Midbrain (tissue), 1 donor: ENCODE results near the gene ZKSCAN4.

ENCODE experiments used
- DNase-seq: peaks from one replicate; lab custom pipeline; 2025; lab: John Stamatoyannopoulos, UW

ZKSCAN4 gene

DNA sequence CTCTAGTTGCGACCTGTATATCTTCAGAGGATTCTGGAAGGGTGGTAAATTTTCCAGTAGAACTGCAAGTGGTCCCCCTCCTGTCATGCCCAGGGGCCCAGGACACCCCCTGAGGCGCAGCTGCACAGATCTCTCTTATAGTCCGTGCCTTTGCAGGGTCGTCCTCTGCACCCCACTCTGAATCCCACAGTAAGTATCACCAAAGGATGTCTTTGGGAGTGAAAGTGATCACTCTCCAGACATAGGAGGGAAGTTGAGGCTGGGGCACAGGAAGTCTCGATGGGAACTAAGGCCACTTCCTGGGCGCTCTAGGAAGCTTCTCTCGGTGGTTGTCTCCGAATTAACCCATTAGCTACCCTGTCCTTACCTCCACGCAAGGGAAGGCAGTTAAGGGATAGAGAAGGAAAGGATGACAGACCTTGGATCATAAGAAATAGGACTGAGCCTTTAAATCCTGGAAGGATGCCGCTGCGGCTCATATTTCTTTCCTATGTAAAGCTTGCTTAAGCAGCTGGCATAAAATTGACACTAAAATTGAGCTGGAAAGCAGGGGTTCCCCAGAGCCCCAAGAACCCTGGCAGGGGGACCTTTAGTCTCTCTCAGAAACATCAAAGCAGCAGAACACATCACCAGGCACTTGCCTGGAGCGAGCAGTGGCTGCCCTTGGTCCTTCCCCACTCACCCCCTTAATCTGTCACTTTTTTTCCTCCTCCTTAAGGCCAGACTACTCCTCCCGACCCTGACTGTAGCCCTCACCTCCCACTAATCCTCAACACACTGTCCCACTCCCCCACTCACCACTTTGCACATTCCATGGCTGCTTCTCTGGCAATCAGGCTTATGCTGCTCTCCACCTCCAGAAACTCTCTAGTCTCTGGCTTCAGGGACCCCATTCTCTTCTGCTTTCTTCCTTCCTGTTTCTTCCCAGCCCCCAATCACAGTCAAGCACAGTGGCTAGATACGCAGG is at the start of gene ZKSCAN4:
TSS of gene ZKSCAN4 (minus strand) at position 261 of the 967 bp plus-strand sequence. CDS start 289 bp downstream, outside the sequence.
- DNase-seq, result peak; percentile 86

DNA sequence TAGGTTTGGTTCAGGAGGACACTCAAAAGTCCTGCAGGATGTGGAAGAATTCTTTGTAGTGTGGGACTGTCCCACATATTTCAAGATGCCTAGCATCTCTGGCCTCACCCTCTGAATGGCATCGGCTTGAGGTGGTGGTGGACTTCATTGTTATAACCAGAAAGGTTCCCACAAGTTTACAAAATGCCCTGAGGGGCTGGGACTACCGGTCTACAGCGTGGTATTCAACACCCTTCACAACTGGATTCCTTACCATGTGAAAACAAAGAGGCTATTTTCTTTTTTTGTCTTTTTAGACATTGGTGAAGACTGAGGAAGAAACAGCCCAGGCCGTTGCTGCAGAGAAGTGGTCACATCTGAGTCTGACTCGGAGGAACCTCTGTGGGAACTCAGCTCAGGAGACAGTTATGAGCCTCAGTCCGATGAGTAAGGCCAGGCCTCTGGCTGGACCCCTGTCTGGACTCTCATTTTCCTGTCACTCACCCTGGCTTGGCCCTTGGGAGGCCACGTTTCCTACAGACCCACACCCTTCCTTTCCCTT is 44.5 kb upstream of the ZKSCAN4 start:
- DNase-seq, result no peak

DNA sequence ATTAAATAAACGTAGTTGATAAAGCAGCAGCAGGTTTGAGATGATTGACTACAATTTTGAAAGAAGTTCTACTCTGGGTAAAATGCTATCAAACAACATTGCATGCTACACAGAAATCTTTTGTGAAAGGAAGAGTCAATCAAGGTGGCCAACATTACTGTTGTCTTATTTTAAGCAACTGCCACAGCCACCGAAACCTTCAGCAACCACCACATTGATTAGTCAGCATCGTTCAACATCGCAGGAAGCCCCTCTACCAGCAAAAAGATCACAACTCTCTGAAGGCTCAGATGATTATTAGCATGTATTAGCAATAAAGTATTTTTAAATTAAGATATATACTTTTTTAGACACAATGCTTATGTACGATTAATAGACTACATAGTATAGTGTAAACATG is 43.3 kb upstream of the ZKSCAN4 start:
- DNase-seq, result no peak

DNA sequence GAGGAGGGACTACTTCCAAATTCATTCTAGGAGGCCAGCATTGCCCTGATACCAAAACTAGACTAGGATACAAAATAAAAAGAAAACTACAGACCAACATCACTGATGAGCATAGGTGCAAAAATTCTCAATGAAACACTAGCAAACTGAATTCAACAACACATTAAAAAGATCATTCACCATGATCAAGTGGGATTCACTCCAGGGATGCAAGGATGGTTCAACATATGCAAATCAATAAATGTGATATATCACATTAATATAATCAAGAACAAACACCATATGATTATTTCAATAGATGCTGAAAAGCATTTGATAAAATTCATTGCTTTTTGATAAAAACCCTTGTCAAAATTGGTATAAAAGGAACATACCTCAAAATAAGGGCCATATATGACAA is 39.5 kb upstream of the ZKSCAN4 start:
- DNase-seq, result no peak

DNA sequence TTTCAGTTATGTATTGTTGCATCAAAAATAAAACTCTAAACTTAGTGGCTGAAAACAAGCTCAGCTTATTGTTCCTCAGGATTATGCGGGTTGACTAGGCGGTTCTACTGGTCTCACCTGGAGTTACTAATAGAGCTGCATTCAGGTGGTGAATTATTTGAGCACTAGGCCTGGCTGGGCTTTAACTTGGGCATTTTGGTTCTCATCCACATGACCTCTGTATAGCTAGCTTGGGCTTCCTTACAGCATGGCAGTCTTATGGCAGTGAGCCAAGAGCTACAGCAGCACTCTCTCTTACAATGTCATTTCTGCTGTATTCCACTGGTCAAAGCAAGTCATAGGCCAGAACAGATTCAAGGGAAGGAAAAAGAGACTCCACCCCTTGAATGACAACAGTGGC is 30.9 kb upstream of the ZKSCAN4 start:
- no peak for DNase-seq

DNA sequence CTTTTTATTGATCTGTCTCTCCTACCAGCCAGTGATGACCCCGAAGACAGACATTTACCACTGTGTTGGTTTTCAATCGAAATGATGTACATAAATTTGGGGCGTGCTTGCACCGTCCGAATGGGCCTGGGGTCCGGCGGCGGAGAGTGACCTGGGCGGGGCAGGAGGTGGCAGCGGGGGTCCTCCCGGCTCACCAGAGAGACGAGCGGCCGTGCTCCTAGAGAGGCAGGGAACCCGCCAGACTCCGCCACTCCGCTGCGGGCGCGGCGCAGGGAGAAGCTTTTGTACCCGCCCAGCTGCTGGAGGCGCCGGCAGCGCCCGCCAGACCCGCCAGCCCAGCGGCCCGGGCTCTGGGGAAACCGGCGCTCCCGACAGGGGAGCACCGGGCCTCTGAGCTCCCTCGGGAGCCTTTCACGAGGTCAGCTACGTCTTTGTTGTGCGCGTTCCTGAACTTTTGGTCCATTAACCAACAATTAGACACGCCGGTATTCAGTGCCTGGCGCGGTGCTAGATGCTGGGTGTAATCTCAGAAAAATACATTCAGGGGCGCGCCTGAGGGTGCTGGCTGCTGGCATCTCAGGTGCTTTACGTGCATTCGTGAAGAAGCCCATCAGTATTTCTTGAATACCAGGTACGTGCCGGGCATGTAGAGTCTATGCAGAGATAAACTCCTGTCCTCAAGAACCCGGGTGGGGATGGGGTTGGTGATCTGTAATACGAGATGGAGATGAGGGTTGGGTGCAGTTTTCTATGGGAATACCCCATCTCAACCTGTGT is 29.4 kb upstream of the ZKSCAN4 start, which contains the start of gene PGBD1:
TSS of gene PGBD1 (plus strand) at position 285 of the 777 bp plus-strand sequence. CDS start 2,242 bp downstream, outside the sequence.
- DNase-seq, result peak; percentile 53

DNA sequence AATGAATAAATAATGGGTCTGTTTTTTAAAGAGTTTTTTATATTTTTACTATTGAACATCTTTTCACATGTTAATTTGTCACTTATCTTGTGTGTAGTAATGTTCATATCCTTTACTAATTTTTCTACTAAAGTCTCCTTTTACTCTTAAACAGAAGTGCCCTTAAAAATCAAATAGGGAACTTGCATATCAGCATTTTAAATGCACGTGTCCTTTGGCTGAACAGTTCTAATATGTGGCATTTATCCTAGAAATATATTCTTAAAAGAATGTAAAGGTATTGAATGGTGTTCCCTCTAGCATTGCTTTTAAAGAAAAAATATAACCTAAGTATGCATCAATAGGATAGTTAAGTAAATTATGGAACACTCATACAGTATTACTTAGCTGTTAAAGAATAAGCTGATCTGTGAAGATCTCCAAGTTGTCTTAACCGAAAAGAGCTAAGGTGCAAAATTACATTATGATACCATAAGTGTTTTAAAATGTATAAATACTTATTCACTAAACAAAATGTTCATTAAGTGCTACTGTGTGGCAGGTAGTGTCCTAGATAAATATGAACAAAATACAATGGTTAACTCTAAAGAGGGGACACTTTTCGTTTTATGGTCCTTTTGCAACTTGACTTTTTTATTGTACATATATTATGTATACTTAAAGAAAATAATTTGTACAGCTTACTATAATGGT is 28.7 kb upstream of the ZKSCAN4 start:
- no peak for DNase-seq

DNA sequence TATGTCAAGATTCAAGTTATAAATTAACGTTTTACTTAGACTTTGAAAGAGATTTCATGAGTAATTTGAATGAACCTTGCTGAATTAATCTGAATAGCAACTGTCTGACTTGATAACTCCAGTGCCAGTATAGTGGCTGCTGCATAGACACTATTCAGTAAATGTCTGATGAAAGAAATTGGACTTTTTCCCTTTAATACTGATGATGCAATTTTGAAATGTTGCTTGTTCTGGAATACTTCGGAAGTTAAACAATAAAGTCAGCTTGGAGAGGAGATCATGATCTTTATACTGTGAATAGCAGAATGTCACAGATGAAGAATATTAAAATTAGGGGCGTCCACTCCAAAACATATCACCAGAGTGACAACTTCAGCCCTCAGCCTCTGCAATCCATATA is 25.7 kb upstream of the ZKSCAN4 start:
- no peak for DNase-seq

DNA sequence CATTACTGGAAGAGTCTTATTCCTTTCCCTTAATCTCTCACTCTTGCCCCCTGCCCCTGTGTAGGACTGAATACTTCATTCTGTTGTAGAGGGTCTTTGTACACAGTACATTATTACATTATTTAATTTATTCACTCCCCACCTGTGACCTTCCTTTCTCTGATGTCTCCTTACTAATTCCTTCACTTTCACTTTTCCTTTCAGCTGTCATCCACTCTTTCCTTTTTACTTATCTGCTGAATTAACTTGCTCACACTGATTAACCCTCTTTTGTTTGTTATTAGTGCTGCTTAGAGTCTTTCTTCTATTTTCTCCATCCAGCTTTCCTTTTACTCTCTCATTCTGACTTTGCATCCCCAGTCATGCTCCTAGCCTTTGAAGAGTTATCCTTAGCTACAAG is 22.8 kb upstream of the ZKSCAN4 start:
- no peak for DNase-seq

DNA sequence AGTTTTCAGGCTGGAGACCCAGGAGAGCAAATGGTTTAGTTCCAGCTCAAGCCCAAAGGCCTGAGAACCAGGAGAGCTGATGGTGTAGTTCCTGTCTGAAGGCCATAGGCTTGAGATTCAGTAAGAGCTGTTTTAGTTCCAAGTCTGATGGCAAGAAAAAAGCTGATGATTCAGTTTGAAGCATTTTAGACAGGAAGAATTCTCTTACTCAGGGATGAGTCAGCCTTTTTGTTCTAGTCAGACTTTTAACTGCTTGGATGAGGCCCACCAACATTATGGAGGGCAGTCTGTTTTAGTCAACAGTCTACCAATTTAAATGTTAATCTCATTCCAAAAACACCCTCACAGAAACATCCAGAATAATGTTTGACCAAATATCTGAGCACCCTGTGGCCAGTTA is 17.4 kb upstream of the ZKSCAN4 start:
- DNase-seq, result no peak

DNA sequence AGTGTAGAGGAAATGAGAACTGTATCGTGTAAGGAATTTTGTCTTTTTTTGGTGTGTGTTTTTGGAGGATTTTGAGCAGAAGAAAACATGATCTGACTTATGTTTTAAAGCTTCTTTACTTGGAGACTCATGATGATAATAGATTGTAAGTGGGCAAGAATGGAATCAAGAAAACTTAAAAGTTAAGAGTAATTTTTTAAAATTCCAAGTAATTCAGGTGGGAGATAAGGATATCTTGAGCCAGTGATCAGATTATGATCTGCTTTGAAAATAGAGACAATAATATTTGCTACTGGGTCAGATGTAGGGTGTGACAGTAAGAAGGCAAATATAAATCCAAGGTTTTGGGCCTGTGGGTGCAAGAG is 15.6 kb upstream of the ZKSCAN4 start:
- no peak for DNase-seq

DNA sequence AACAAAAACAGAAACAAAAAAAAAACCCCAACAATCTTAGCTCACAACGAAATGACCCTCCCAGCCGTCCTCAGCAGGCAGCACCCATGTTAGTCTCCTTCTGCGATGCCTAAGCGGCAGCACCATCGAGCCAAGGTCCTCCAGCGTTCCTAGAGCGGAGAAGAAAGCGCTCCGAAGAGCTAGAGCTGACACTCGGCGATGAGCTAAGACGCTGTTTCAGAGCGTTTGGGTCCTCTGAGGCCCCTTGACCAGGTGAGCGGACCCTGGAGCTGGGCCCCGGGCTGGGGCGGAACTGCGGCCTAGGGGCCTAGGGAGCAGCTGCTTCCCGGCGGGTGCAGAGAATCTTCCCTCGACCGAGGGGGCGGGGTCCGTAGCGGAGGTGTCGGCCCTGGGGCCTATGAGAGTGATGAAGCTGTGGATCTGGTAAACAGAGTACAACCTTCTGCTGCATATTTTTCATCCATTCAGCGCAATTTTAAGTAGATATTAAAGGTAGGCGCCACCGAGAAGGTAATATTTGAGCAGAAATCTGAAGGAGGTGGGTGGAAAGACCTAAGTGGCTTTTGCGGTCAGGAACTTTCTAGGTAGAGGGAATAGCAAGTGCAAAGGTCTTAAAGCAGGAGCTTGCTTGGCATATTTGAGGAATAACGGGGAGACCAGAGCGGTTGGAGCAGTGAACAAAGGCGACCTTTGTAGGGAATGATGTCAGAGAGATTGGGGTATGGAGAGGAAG is 15.1 kb upstream of the ZKSCAN4 start, which contains the start of gene ZSCAN26:
TSS of gene ZSCAN26 (plus strand) at position 182 of the 733 bp plus-strand sequence. CDS start 4,777 bp downstream, outside the sequence.
- DNase-seq, result peak; percentile 87

DNA sequence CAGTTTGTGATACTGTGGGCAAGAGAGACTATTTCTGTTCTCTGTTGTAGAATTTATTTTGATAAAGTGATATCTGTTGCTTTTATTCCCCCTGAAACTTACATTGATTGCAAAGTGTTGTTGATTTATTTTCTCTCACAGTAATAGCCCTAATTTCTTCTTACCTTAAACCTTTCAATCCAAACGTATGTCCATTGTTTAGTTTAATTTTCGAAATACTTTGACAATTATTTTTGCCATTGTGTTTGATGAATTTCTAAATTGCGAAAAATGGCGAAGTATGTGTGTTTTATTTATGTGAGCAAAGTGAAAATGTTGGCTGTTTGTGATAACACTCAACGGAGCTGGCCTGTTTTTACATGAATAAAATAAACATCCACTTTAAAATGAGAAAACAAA is 14.5 kb upstream of the ZKSCAN4 start:
- DNase-seq, result no peak

DNA sequence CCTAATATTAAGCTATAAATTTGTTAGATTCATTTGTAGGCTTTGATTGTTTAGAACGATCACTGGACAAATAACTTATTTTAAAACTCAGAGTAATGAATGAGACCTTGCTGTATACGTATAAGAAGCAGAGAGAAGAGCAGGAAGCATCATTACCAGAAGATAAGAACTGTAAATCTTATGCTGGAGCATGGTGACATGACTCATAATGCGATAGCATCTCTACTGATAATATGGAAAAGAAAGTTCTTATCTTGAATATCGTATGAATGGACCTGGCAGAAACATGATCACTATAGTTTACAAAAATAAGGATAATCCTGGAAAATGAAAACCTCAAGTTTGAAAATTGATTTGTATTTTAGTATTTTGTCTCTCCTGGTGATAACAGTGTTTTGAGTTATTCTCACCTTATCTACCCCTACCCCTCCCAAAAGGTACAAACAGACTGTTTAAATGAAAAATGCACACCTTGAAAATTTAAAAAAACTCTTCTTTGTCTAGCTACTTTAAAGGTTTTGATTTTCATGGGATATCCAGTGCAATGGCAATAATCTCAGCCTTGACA is 12.8 kb upstream of the ZKSCAN4 start:
- DNase-seq, result no peak

DNA sequence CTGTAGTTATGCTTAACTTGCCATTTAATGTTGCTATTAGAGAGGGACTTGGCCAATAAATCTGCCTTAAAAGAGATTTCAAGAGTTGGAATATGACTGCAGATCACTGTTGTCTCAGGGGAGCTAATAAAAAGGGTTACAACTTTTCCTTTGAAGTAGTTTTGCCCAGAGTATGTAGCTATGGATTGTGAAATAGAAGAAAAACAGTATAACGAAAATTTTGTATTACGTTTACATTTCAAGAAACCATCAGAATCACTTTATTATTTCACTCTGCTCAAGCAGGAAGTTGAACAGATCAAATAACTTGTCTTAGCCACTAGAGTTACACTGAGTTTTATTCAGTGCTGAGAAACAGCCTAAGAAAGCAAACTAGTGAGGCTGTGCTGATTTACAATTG is 11.9 kb upstream of the ZKSCAN4 start:
- DNase-seq, result no peak

DNA sequence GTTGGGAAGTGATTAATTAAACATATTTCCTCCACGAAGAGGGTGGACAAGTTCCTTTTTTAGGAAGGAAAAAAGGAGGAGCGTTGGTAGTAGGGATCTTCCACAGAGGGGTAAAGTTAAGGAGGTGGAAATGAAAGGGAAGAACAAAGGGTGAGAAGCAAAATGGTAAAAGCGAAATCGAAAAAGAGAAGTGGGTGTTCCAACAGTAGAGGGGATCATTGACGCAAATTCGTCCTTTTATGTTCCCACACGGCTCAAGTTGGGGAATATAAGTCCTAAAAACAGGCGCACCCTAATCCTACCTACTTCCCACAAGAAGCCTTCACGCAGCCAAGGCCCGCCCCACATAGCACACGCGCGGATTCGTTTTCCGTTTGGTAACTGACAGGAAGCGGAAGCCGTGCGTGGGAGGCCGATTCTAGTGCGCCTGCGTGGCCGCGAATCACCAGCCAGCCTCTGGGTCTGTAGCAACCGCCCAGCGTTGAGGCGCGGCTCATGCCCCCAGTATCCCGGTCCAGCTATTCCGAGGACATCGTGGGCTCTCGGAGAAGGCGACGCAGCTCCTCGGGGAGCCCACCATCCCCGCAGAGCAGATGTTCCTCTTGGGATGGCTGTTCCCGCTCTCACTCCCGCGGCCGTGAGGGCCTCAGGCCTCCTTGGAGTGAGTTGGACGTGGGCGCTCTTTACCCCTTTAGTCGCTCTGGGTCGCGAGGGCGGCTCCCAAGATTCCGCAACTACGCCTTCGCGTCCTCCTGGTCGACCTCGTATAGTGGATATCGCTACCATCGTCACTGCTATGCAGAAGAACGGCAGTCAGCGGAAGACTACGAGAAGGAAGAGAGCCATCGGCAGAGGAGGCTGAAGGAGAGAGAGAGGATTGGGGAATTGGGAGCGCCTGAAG is 7.1 kb upstream of the ZKSCAN4 start, which contains the start of gene NKAPL:
TSS of gene NKAPL (plus strand) at position 421 of the 901 bp plus-strand sequence. CDS start at position 496, 75 bp downstream.
- DNase-seq, result peak; percentile 71

DNA sequence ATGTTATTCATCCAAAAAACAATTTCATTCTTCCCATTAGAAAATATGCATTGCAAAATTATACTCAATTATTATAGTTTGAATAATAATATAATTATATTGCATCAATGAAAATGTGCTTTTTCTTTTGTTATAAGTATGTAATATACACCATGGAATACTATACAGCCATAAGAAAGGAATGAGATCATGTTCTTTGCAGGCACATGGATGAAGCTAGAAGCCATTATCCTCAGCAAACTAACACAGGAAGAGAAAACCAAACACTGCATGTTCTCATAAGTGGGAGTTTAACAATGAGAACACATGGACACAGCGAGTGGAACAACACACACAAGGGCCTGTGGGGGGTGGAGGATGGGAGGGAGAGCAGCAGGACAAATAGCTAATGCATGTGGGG is 5.0 kb upstream of the ZKSCAN4 start:
- DNase-seq, result no peak

DNA sequence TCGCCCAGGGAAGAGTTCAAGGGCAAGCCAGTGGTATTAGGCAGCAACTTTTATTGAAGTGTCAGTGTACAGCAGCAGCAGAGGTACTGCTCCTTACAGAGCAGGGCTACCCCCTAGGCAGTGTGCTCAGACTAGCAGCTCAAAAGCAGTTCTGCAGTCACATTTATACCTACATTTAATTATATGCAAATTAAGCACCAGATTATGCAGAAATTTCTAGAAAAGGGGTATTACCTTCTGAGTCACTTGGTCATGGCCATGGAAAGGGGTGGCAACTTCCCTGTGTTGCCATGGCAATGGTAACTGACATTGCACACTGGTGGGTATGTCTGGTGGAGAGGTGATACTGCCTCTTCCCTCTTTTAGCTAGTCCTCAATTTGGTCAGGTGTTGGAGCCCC is 2.1 kb upstream of the ZKSCAN4 start:
- DNase-seq, result no peak

DNA sequence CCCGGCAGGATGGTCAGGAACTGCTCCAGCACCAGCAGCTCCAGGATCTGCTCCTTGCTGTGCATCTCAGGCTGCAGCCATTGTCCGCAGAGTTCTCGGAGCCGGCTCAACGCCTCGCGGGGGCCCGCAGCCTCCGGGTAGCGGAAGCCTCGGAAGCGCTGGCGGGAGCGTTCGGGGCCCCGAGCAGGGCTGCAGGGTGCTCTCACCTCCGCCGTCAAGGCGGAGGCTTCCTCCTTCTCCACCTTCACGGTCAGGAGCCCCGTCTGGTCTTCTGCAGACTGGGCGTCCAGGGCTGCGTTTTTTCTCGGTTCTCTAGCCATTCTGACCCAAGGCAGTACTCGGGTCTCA is 434 bp downstream of the ZKSCAN4 start:
- DNase-seq, result no peak

DNA sequence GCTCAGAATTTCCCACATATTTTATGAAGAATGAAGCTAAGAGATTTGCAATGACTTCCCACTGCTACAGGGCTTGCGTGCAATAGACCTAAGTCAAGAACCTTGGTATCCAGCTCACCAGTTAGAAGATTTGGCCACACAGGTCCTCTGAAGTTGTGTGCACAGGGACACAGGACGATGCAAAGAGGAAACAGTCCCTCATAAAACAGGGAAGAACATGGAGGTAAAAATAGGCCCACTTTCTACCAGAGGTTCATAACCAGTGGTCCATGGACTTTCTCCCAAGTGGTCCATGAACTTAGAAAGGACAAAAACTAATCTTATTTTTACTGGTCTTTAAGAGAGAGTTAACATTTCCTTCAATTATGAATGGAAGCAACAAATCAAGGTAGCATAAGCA is 1.3 kb downstream of the ZKSCAN4 start:
- DNase-seq, result no peak
